ENCODE data around the gene STK32C. TPM values are rescaled to one million over a fixed set of nuclear protein-coding genes. Genes with fewer than 3 reads are reported as not detected.

Gene STK32C
- total RNA-seq, 1 donor from 2014 or later: 2.5 TPM

DNA sequence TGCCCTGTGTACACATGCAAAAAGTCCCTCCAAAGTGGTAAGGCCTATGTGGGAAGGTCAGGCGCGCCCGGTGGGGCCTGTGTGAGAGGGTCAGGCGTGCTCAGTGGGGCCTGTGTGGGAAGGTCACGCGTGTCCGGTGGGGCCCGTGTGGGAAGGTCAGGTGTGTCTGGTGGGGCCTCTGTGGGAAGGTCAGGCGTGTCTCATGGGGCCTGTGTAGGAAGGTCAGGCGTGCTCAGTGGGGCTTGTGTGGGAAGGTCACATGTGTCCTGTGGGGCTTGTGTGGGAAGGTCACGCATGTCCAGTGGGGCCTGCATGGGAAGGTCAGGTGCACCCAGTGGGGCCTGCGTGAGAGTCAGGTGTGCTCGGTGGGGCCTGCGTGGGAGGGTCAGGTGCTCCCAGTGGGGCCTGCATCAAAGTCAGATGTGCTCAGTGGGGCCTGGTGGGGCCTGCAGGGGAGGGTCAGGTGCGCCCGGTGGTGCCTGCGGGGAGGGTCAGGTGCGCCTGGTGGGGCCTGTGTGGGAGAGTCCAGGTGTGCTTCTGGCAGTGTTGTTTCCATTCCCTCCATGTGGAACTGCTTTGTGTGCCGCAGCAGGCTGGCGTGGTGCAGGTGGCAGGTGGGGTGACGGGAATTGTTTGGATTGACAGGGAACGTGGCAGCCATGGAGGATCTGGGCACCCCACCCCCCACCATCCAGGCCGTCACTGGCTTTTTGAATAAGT, 39.6 kb upstream of the STK32C start:
- Mint-ChIP-seq H3K27ac (peak overlapping the region; percentile 66), H3K9me3 (peaks cover 2% of the 10 kb centered on the region), H3K36me3 (peaks cover 17% of the 10 kb centered on the region), H3K27me3 (ENCODE audit: insufficient read depth, low read depth) (peaks cover 6% of the 10 kb centered on the region), H3K4me3 (no peak overlapping the region), H3K4me1 (peaks cover 12% of the 10 kb centered on the region)
- H2AFZ ChIP-seq (replicated peaks): no peak overlapping the region
- H3F3A ChIP-seq (ENCODE audit: low read depth): no peaks in the 10 kb centered on the region
- no peaks in the 10 kb centered on the region for H3K4me1 ChIP-seq
- TF ChIP-seq, protein P1, sequence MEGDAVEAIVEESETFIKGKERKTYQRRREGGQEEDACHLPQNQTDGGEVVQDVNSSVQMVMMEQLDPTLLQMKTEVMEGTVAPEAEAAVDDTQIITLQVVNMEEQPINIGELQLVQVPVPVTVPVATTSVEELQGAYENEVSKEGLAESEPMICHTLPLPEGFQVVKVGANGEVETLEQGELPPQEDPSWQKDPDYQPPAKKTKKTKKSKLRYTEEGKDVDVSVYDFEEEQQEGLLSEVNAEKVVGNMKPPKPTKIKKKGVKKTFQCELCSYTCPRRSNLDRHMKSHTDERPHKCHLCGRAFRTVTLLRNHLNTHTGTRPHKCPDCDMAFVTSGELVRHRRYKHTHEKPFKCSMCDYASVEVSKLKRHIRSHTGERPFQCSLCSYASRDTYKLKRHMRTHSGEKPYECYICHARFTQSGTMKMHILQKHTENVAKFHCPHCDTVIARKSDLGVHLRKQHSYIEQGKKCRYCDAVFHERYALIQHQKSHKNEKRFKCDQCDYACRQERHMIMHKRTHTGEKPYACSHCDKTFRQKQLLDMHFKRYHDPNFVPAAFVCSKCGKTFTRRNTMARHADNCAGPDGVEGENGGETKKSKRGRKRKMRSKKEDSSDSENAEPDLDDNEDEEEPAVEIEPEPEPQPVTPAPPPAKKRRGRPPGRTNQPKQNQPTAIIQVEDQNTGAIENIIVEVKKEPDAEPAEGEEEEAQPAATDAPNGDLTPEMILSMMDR (IDR thresholded peaks at IDR 0.05): no peak
- TF ChIP-seq EZH2phosphoT487 (IDR thresholded peaks at IDR 0.05) (no peak), EZH2 (IDR thresholded peaks at IDR 0.05) (no peak)
- no peaks in the 10 kb centered on the region for H3K27me3 ChIP-seq
- no peaks in the 10 kb centered on the region for H3K79me2 ChIP-seq (ENCODE audit: low read depth)
- no peak overlapping the region for H3K4me3 ChIP-seq
- DNase-seq (ENCODE audit: low spot score): no peak
- H3K9me3 ChIP-seq (ENCODE audit: low read depth): no peaks in the 10 kb centered on the region
- H3K9ac ChIP-seq: no peak overlapping the region
- H3K36me3 ChIP-seq: no peaks in the 10 kb centered on the region
- no peak overlapping the region for H3K27ac ChIP-seq
- H3K4me2 ChIP-seq: no peak overlapping the region
- no peaks in the 10 kb centered on the region for H4K20me1 ChIP-seq (ENCODE audit: low read depth)

DNA sequence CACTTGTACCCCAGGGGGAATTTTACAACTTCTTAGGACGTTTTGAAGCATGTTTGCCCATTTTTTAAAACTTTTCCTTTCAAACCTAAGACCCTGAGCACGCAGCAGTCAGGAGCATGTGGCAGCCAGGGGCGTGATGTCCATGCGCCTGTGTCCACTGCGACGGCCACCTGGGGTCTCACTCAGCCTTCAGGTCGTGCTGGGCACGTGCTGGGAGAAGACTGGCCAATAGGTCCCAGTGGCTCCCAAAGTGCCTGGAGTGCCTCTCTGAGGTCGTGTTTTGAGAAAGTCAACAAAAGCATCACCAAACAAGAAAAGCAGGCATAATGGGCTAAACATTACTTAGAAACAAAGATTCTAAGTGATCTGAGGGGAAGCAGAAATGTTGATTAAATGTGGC, 39.1 kb upstream of the STK32C start:
- peaks cover 6% of the 10 kb centered on the region for H3K27me3 Mint-ChIP-seq (ENCODE audit: insufficient read depth, low read depth)
- H3K36me3 ChIP-seq: no peaks in the 10 kb centered on the region
- no peak overlapping the region for H3K4me3 Mint-ChIP-seq
- H4K20me1 ChIP-seq (ENCODE audit: low read depth): no peaks in the 10 kb centered on the region
- H3K9me3 Mint-ChIP-seq: peaks cover 3% of the 10 kb centered on the region
- no peaks in the 10 kb centered on the region for H3K4me1 ChIP-seq
- H3K4me3 ChIP-seq: no peak overlapping the region
- TF ChIP-seq, protein P1 (IDR thresholded peaks at IDR 0.05): no peak
- no peak for TF ChIP-seq EZH2phosphoT487 (IDR thresholded peaks at IDR 0.05)
- no peak for TF ChIP-seq EZH2 (IDR thresholded peaks at IDR 0.05)
- peaks cover 21% of the 10 kb centered on the region for H3K36me3 Mint-ChIP-seq
- no peak overlapping the region for H3K4me2 ChIP-seq
- no peaks in the 10 kb centered on the region for H3F3A ChIP-seq (ENCODE audit: low read depth)
- H3K27ac Mint-ChIP-seq: peak overlapping the region; percentile 66
- no peak overlapping the region for H3K27ac ChIP-seq
- no peaks in the 10 kb centered on the region for H3K9me3 ChIP-seq (ENCODE audit: low read depth)
- no peak overlapping the region for H3K9ac ChIP-seq
- no peak for DNase-seq (ENCODE audit: low spot score)
- no peak overlapping the region for H2AFZ ChIP-seq (replicated peaks)
- H3K27me3 ChIP-seq: no peaks in the 10 kb centered on the region
- no peaks in the 10 kb centered on the region for H3K79me2 ChIP-seq (ENCODE audit: low read depth)
- peaks cover 12% of the 10 kb centered on the region for H3K4me1 Mint-ChIP-seq

DNA sequence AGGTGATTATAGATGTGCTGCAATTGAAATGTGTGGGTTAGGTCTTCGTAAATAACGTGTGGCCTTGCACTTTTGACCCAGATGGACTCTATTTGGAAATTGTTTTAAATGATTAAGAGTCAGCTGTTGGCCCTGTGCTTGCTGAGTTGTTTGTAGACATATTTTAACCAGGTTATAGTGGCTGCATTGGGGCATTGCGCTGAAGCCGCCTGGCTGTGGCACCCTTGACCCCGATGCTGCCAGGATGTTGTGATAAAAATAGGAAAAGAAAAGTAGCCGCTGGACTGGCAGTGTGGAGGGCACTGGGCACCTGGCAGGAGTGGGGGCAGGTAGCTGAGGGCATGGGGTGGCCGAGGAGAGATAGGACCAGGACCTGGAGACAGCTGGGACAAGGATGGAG, 37.6 kb upstream of the STK32C start:
- Mint-ChIP-seq H3K27me3 (ENCODE audit: insufficient read depth, low read depth) (peaks cover 6% of the 10 kb centered on the region), H3K4me1 (peaks cover 11% of the 10 kb centered on the region), H3K36me3 (peaks cover 21% of the 10 kb centered on the region), H3K4me3 (no peak overlapping the region), H3K27ac (peak overlapping the region; percentile 57), H3K9me3 (peaks cover 3% of the 10 kb centered on the region)
- no peak overlapping the region for H3K9ac ChIP-seq
- H3F3A ChIP-seq (ENCODE audit: low read depth): no peaks in the 10 kb centered on the region
- TF ChIP-seq EZH2 (IDR thresholded peaks at IDR 0.05): no peak
- TF ChIP-seq EZH2phosphoT487 (IDR thresholded peaks at IDR 0.05): no peak
- TF ChIP-seq, protein P1 (IDR thresholded peaks at IDR 0.05): no peak
- DNase-seq (ENCODE audit: low spot score): no peak
- no peaks in the 10 kb centered on the region for H3K27me3 ChIP-seq
- no peaks in the 10 kb centered on the region for H3K36me3 ChIP-seq
- no peak overlapping the region for H2AFZ ChIP-seq (replicated peaks)
- no peaks in the 10 kb centered on the region for H3K79me2 ChIP-seq (ENCODE audit: low read depth)
- no peaks in the 10 kb centered on the region for H3K9me3 ChIP-seq (ENCODE audit: low read depth)
- H4K20me1 ChIP-seq (ENCODE audit: low read depth): no peaks in the 10 kb centered on the region
- no peaks in the 10 kb centered on the region for H3K4me1 ChIP-seq
- H3K4me2 ChIP-seq: no peak overlapping the region
- H3K4me3 ChIP-seq: no peak overlapping the region
- H3K27ac ChIP-seq: no peak overlapping the region

Measured in neural progenitor cell (in vitro differentiated cells).